CD14-positive monocyte (primary cell): ENCODE measurements around the gene GABBR2. TPM values are rescaled to one million over a fixed set of nuclear protein-coding genes. Genes with fewer than 3 reads are reported as not detected.

Experiments used
- DNase-seq, 3 donors: peaks; one replicate each; pipeline ENCODE4 v3.0.0-alpha.2; 2011 to 2022
- H2AFZ ChIP-seq: 2 replicates; pipeline ENCODE4 v1.6.0; 2012; ENCODE audit warnings: mild to moderate bottlenecking, low read depth, low read length, inconsistent platforms; ENCODE audit not compliant: insufficient read depth, poor library complexity, severe bottlenecking
- H3K27ac ChIP-seq, 2 donors: 1 replicate in 1 of 2; 2 replicates in 1 of 2; pipeline ENCODE4 v1.5.1; 2012 to 2013; ENCODE audit warnings: low read length in 2 of 2, control low read depth in 1 of 2, inconsistent platforms in 1 of 2, low read depth in 1 of 2, mild to moderate bottlenecking in 1 of 2
- H3K27me3 ChIP-seq, 2 donors: one replicate each; pipeline versions ENCODE4 v1.6.0 to v1.6.1; 2011 to 2013; ENCODE audit warnings: low read length in 2 of 2; ENCODE audit not compliant: control insufficient read depth in 2 of 2, insufficient read depth in 2 of 2
- H3K36me3 ChIP-seq, 2 donors: replicated peaks in 1 of 2; 1 replicate in 1 of 2; 2 replicates in 1 of 2; pipeline versions ENCODE4 v1.5.1 to v1.6.1; 2012 to 2013; ENCODE audit warnings: low read length in 2 of 2, control low read depth in 1 of 2, inconsistent platforms in 1 of 2, mild to moderate bottlenecking in 1 of 2; ENCODE audit not compliant: insufficient read depth in 2 of 2, control insufficient read depth in 1 of 2
- H3K4me1 ChIP-seq, 2 donors: 1 replicate in 1 of 2; 2 replicates in 1 of 2; pipeline versions ENCODE4 v1.5.1 to v1.6.1; 2012 to 2013; ENCODE audit warnings: low read length in 2 of 2, control low read depth in 1 of 2, inconsistent platforms in 1 of 2, mild to moderate bottlenecking in 1 of 2, moderate library complexity in 1 of 2; ENCODE audit not compliant: insufficient read depth in 2 of 2, control insufficient read depth in 1 of 2
- H3K4me2 ChIP-seq: replicated peaks from 2 replicates; pipeline ENCODE3; 2012; ENCODE audit warnings: low read length, moderate library complexity, mild to moderate bottlenecking; ENCODE audit not compliant: poor library complexity, severe bottlenecking; ENCODE audit errors: extremely low read depth
- H3K4me3 ChIP-seq, 3 experiments: fragments of 200-600 bp in 1 of 3; sonication (generic) in 1 of 3; replicated peaks in 1 of 3; 1 replicate in 2 of 3; 2 replicates in 1 of 3; pipeline ENCODE4 v1.5.1; 2011 to 2013; ENCODE audit warnings: low read length in 3 of 3, mild to moderate bottlenecking in 3 of 3, control low read depth in 2 of 3, low read depth in 2 of 3, inconsistent platforms in 1 of 3, moderate library complexity in 1 of 3
- H3K79me2 ChIP-seq: 2 replicates; pipeline ENCODE4 v1.6.0; 2012; ENCODE audit warnings: mild to moderate bottlenecking, control low read depth, inconsistent platforms, low read length, moderate library complexity; ENCODE audit not compliant: insufficient read depth
- H3K9ac ChIP-seq: 2 replicates; pipeline ENCODE4 v1.6.0; 2017; ENCODE audit warnings: low read length, mild to moderate bottlenecking; ENCODE audit not compliant: insufficient read depth, poor library complexity, severe bottlenecking
- H3K9me3 ChIP-seq, 2 donors: replicated peaks in 1 of 2; 1 replicate in 1 of 2; 2 replicates in 1 of 2; pipeline versions ENCODE4 v1.5.1 to v1.6.1; 2012 to 2013; ENCODE audit warnings: low read length in 2 of 2, control low read depth in 1 of 2; ENCODE audit not compliant: control insufficient read depth in 1 of 2, insufficient read depth in 1 of 2
- H4K20me1 ChIP-seq: 2 replicates; pipeline ENCODE4 v1.6.0; 2012; ENCODE audit warnings: mild to moderate bottlenecking, low read length, control low read depth, moderate library complexity; ENCODE audit not compliant: insufficient read depth
- H3K27ac Mint-ChIP-seq, 7 donors: one replicate each; pipeline ENCODE4 v1.8.0; 2020; ENCODE audit warnings: mild to moderate bottlenecking in 7 of 7, mixed read lengths in 7 of 7, moderate library complexity in 6 of 7, inconsistent platforms in 2 of 7
- H3K27me3 Mint-ChIP-seq, 3 donors: one replicate each; pipeline ENCODE4 v1.8.0; 2021 to 2022; ENCODE audit warnings: low read depth in 3 of 3, mild to moderate bottlenecking in 3 of 3, mixed read lengths in 3 of 3, moderate library complexity in 3 of 3, inconsistent platforms in 1 of 3
- H3K36me3 Mint-ChIP-seq, 2 donors: one replicate each; pipeline ENCODE4 v1.8.0; 2020; ENCODE audit warnings: mixed read lengths in 2 of 2, inconsistent platforms in 1 of 2, mild to moderate bottlenecking in 1 of 2
- H3K4me1 Mint-ChIP-seq: one replicate; pipeline ENCODE4 v1.8.0; 2020; ENCODE audit warnings: mild to moderate bottlenecking, mixed read lengths
- H3K4me3 Mint-ChIP-seq, 2 donors: one replicate each; pipeline ENCODE4 v1.8.0; 2020; ENCODE audit warnings: mild to moderate bottlenecking in 2 of 2, mixed read lengths in 2 of 2, moderate library complexity in 1 of 2
- H3K9me3 Mint-ChIP-seq, 7 donors: one replicate each; pipeline ENCODE4 v1.8.0; 2020 to 2022; ENCODE audit warnings: mixed read lengths in 7 of 7, mild to moderate bottlenecking in 6 of 7, moderate library complexity in 6 of 7, inconsistent platforms in 2 of 7
- WGBS: methylation state at CpG from one replicate; pipeline ENCODE4 v1.1.5; 2013; ENCODE audit warnings: missing lambda C conversion rate; ENCODE audit not compliant: insufficient coverage; 5-methylcytosine and 5-hydroxymethylcytosine counted together
- intact Hi-C, 2 donors: fragments of 100-400 bp; cut with micrococcal nuclease; formaldehyde crosslinking; loops; one replicate each; pipeline versions ENCODE4 v1.15.0 to v1.15.1; 2023
- polyA plus RNA-seq, 3 donors: library from polyadenylated mRNA; depleted of rRNA in 1 of 3; unstranded in 2 of 3; stranded (reverse) in 1 of 3; fragments of 300-500 nt in 2 of 3; fragments of >200 nt in 1 of 3; fragmentation: Illumina TruSeq in 2 of 3; gene quantifications; 1 replicate in 2 of 3; 2 replicates in 1 of 3; pipeline ENCODE4 v1.2.3, GENCODE V29; 2012 to 2021
- TF ChIP-seq, protein P1 (sequence below): fragments of 200-600 bp; IDR thresholded peaks from one replicate; pipeline ENCODE4 v1.8.0; 2022; ENCODE audit warnings: antibody characterized with exemption, mild to moderate bottlenecking

The GABBR2 gene
- polyA plus RNA-seq, 3 donors, result not detected

DNA sequence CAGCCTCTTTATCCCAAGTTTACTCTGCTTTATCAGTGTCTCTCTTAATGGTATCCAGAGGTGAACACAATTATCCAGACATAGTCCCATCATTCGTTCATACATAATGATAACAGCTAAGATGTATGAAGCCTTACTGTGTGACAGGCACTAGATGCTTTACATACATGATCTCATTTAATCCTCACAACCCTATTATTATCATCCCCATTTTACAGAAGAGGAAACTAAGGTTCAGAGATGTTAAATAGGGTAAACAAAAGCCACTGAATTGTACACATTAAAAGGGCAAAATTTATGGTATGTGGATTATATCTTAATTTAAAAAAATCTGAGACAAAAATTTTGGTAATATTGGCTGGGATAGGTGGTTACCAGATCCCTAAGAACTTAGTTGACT is 329.2 kb downstream of the GABBR2 start:
- H3K4me3 Mint-ChIP-seq, result no peak overlapping the region
- no peaks in the 10 kb centered on the region for H3K36me3 Mint-ChIP-seq
- Histone ChIP-seq H3K4me3 (no peak overlapping the region), H4K20me1 (no peaks in the 10 kb centered on the region), H3K79me2 (no peaks in the 10 kb centered on the region), H3K27me3 (no peaks in the 10 kb centered on the region), H3K27ac (no peak overlapping the region), H3K4me2 (no peak overlapping the region), H3K9me3 (no peaks in the 10 kb centered on the region), H3K4me1 (no peaks in the 10 kb centered on the region), H2AFZ (no peak overlapping the region), H3K36me3 (no peaks in the 10 kb centered on the region), H3K9ac (no peak overlapping the region)
- peaks cover 2% of the 10 kb centered on the region for H3K4me1 Mint-ChIP-seq
- no peak overlapping the region for H3K27ac Mint-ChIP-seq
- no CpG with 5 or more reads among the region's 1 CpG for WGBS
- H3K9me3 Mint-ChIP-seq, result peaks cover 0 to 2% (median 0%) of the 10 kb centered on the region in 7 donors
- TF ChIP-seq, protein P1, sequence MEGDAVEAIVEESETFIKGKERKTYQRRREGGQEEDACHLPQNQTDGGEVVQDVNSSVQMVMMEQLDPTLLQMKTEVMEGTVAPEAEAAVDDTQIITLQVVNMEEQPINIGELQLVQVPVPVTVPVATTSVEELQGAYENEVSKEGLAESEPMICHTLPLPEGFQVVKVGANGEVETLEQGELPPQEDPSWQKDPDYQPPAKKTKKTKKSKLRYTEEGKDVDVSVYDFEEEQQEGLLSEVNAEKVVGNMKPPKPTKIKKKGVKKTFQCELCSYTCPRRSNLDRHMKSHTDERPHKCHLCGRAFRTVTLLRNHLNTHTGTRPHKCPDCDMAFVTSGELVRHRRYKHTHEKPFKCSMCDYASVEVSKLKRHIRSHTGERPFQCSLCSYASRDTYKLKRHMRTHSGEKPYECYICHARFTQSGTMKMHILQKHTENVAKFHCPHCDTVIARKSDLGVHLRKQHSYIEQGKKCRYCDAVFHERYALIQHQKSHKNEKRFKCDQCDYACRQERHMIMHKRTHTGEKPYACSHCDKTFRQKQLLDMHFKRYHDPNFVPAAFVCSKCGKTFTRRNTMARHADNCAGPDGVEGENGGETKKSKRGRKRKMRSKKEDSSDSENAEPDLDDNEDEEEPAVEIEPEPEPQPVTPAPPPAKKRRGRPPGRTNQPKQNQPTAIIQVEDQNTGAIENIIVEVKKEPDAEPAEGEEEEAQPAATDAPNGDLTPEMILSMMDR, result no peak
- DNase-seq, result no peak
- intact Hi-C loops, result no loop called here
- peaks cover 0 to 1% (median 1%) of the 10 kb centered on the region in 3 donors for H3K27me3 Mint-ChIP-seq

DNA sequence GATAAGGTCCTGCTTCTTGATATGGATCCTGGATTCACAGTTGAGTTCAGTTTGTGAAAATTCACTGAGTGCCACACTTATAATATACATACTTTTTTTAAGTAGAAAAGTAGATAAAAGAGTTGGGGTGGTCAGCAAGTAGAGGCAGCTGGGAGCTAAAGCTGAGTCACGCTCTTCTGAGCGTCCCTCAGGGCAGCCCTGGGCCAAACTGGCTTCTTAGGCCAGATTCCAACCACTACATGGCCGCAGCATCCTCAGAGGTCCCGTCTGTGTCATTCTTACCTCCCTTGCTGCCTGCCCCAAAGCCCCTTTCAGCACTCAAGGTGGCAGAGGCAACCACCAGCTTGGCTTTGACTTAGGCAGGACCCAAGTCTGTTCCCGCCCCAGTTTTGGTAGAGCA is 329.9 kb downstream of the GABBR2 start:
- no peaks in the 10 kb centered on the region for H4K20me1 ChIP-seq
- no peaks in the 10 kb centered on the region for H3K4me1 ChIP-seq
- Mint-ChIP-seq H3K36me3 (no peaks in the 10 kb centered on the region), H3K4me3 (no peak overlapping the region), H3K4me1 (peaks cover 2% of the 10 kb centered on the region), H3K9me3 (peaks cover 0 to 2% (median 0%) of the 10 kb centered on the region in 7 donors), H3K27ac (no peak overlapping the region), H3K27me3 (peaks cover 0 to 1% (median 1%) of the 10 kb centered on the region in 3 donors)
- H2AFZ ChIP-seq, result no peak overlapping the region
- H3K9ac ChIP-seq, result no peak overlapping the region
- no peak overlapping the region for H3K4me3 ChIP-seq
- H3K36me3 ChIP-seq, result no peaks in the 10 kb centered on the region
- TF ChIP-seq, protein P1, result no peak
- H3K9me3 ChIP-seq, result no peaks in the 10 kb centered on the region
- no peaks in the 10 kb centered on the region for H3K79me2 ChIP-seq
- H3K27me3 ChIP-seq, result no peaks in the 10 kb centered on the region
- no peak overlapping the region for H3K27ac ChIP-seq
- no peak for DNase-seq
- WGBS, result 86% methylated on average over 4 of the region's 5 CpGs
- intact Hi-C loops, result no loop called here
- H3K4me2 ChIP-seq, result no peak overlapping the region
